ENCODE data around the gene ASIP. TPM values are rescaled to one million over a fixed set of nuclear protein-coding genes. Genes with fewer than 3 reads are reported as not detected.
"Not testable (repeated sequence)": the region's sequence is repeated elsewhere in the genome, so short reads cannot be mapped to it uniquely, and the experiment has no call there.

The ASIP gene, protein sequence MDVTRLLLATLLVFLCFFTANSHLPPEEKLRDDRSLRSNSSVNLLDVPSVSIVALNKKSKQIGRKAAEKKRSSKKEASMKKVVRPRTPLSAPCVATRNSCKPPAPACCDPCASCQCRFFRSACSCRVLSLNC
- not detected in 2 replicates for total RNA-seq

GRCh38 chr20:34240693-34241615, at the start of gene ASIP:
Gene ASIP, plus strand, starts transcription at chr20:34241423. Its CDS starts 18,952 bp downstream, at chr20:34260375.
- intact Hi-C loops (cut with micrococcal nuclease): no loop called here
- H3K4me3 Mint-ChIP-seq: peak within 1 kb of the TSS; percentile 54
- DNase-seq: peak; percentile 70
- peaks cover 8% of the 10 kb centered on the region for H3K36me3 Mint-ChIP-seq (ENCODE audit: low read depth)
- peaks cover 21% of the 10 kb centered on the region for H3K9me3 Mint-ChIP-seq
- peak within 1 kb of the TSS; percentile 18 for H3K27ac Mint-ChIP-seq
- peaks cover 21% of the 10 kb centered on the region for H3K27me3 Mint-ChIP-seq
- peaks cover 19% of the 10 kb centered on the region for H3K4me1 Mint-ChIP-seq

DNA sequence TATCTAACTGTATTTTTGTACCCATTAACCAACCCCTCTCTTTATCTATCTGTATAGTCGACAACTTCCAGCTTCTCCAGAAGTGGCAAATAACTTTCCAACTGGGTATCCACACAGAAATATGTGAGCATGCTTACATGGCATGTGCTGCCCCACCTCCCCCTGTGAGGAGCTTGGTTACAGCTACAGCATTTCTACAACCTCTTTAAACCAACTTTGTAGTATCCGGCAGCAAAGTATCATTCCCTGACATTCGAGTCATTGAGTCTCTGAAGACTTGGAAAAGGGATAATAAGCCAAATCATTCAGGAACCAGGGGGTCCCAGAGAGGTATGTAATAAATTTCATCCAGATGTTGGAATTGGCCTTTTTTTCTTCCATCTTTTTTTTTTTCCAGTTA, 48.2 kb upstream of the ASIP start:
- no peaks in the 10 kb centered on the region for H3K9me3 Mint-ChIP-seq
- intact Hi-C loops (cut with micrococcal nuclease): no loop called here

GRCh38 chr20:34199183-34199582, 42.0 kb upstream of the ASIP start:
- Mint-ChIP-seq H3K9me3 (no peaks in the 10 kb centered on the region), H3K36me3 (ENCODE audit: low read depth) (no peaks in the 10 kb centered on the region), H3K4me3 (no peak overlapping the region), H3K4me1 (peaks cover 9% of the 10 kb centered on the region), H3K27me3 (peaks cover 41% of the 10 kb centered on the region), H3K27ac (no peak overlapping the region)
- intact Hi-C loops (cut with micrococcal nuclease): no loop called here
- DNase-seq: no peak

More for the DNA sequence above, 48.2 kb upstream of the ASIP start:
- Mint-ChIP-seq H3K27me3 (peaks cover 34% of the 10 kb centered on the region), H3K4me1 (peaks cover 9% of the 10 kb centered on the region), H3K27ac (no peak overlapping the region), H3K36me3 (ENCODE audit: low read depth) (no peaks in the 10 kb centered on the region), H3K4me3 (no peak overlapping the region)
- no peak for DNase-seq

GRCh38 chr20:34200023-34200422, 41.2 kb upstream of the ASIP start:
- no peak overlapping the region for H3K27ac Mint-ChIP-seq
- peaks cover 37% of the 10 kb centered on the region for H3K27me3 Mint-ChIP-seq
- no peak overlapping the region for H3K4me3 Mint-ChIP-seq
- no peak for DNase-seq
- intact Hi-C loops (cut with micrococcal nuclease): no loop called here
- peaks cover 2% of the 10 kb centered on the region for H3K4me1 Mint-ChIP-seq
- no peaks in the 10 kb centered on the region for H3K36me3 Mint-ChIP-seq (ENCODE audit: low read depth)
- no peaks in the 10 kb centered on the region for H3K9me3 Mint-ChIP-seq

DNA sequence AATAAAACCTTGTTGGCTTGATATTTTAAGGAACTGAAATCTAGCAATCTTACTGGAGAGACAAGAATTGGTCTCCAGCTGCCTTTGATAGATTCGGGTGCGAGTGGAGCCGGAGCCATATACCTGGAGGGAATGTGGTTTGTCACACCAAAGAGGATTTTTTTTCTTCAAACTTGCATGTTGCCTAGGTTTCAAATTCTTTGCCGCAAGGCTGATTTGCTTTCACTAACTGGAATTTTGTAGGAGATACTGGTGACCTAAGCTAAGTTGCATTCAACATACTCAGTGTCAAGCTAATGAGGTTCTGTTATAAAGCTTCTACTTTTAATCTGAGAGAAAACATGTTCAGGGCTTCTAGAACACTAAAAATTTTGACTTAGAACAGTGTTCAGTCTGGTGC, 39.7 kb upstream of the ASIP start:
- no peak for DNase-seq
- peaks cover 3% of the 10 kb centered on the region for H3K4me1 Mint-ChIP-seq
- no peak overlapping the region for H3K27ac Mint-ChIP-seq
- H3K9me3 Mint-ChIP-seq: no peaks in the 10 kb centered on the region
- H3K4me3 Mint-ChIP-seq: no peak overlapping the region
- H3K27me3 Mint-ChIP-seq: peaks cover 36% of the 10 kb centered on the region
- no peaks in the 10 kb centered on the region for H3K36me3 Mint-ChIP-seq (ENCODE audit: low read depth)
- intact Hi-C loops (cut with micrococcal nuclease): no loop called here

- peak overlapping the region; percentile 77 for H3K4me3 Mint-ChIP-seq
- intact Hi-C loops (cut with micrococcal nuclease): not testable (repeated sequence)
These were observed 35.9 kb upstream of the ASIP start for GRCh38 chr20:34205172-34205880.

GRCh38 chr20:34209111-34209510, 32.1 kb upstream of the ASIP start:
- Mint-ChIP-seq H3K36me3 (ENCODE audit: low read depth) (no peaks in the 10 kb centered on the region), H3K27me3 (peaks cover 9% of the 10 kb centered on the region)
- intact Hi-C loops (cut with micrococcal nuclease): no loop called here

More at GRCh38 chr20:34205172-34205880, 35.9 kb upstream of the ASIP start:
- H3K4me1 Mint-ChIP-seq; H3K27ac Mint-ChIP-seq; H3K36me3 Mint-ChIP-seq (ENCODE audit: low read depth); H3K9me3 Mint-ChIP-seq: not testable (repeated sequence)
- DNase-seq: peak; percentile 67
- peaks cover 23% of the 10 kb centered on the region for H3K27me3 Mint-ChIP-seq

GRCh38 chr20:34210271-34210670, 31.0 kb upstream of the ASIP start:
- intact Hi-C loops (cut with micrococcal nuclease): no loop called here
- Mint-ChIP-seq H3K36me3 (ENCODE audit: low read depth) (no peaks in the 10 kb centered on the region), H3K4me1 (peaks cover under 1% of the 10 kb centered on the region), H3K27ac (no peak overlapping the region), H3K9me3 (peaks cover 4% of the 10 kb centered on the region), H3K27me3 (peaks cover 6% of the 10 kb centered on the region), H3K4me3 (no peak overlapping the region)
- DNase-seq: no peak

More at GRCh38 chr20:34209111-34209510, 32.1 kb upstream of the ASIP start:
- DNase-seq: no peak
- peaks cover 3% of the 10 kb centered on the region for H3K4me1 Mint-ChIP-seq
- H3K9me3 Mint-ChIP-seq: peaks cover 4% of the 10 kb centered on the region
- H3K4me3 Mint-ChIP-seq: no peak overlapping the region
- H3K27ac Mint-ChIP-seq: no peak overlapping the region

DNA sequence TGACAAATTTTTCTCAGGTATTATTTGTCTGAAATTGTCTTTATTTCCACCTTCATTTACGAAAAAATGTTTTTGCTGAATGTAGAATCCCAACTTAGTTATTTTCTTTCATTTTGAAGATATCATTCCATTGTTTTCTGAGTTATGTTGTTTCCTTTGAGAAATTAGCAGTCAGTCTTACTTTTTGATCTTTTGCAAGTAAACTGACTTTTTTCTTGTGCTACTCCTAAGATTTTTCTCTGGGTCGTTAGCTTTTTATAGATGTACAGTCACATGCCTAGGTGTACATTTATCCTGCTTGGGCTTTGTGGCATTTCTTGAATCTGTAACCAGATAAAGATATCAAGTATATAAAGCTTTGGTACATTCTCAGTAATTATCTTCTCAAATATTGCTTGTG, 29.6 kb upstream of the ASIP start:
- intact Hi-C loops (cut with micrococcal nuclease): no loop called here
- Mint-ChIP-seq H3K27me3 (peaks cover 5% of the 10 kb centered on the region), H3K4me3 (no peak overlapping the region), H3K27ac (no peak overlapping the region), H3K36me3 (ENCODE audit: low read depth) (no peaks in the 10 kb centered on the region), H3K9me3 (peaks cover 4% of the 10 kb centered on the region), H3K4me1 (peaks cover 8% of the 10 kb centered on the region)
- no peak for DNase-seq

DNA sequence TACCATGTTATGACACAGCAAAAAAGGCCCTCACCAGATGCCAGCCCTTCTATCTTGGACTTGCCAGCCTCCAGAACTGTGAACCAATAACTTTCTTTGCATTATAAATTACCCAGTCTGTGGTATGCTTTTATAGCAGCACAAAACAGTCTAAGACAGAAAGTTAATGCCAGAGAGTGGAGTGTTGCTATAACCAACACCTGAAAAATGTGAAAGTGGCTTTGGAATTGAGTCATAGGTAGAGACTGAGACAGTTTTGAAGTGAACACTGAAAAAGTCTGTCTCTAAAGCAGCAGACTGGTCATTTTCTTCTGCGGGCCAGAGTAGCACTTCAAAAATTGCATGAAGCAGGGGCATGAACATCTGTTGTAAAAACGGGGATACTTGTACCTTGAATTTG, 28.0 kb upstream of the ASIP start:
- DNase-seq: peak; percentile 33
- intact Hi-C loops (cut with micrococcal nuclease): no loop called here

GRCh38 chr20:34215711-34216381, 25.4 kb upstream of the ASIP start:
- H3K36me3 Mint-ChIP-seq (ENCODE audit: low read depth): no peaks in the 10 kb centered on the region
- H3K4me3 Mint-ChIP-seq: peak overlapping the region; percentile 78
- peak; percentile 80 for DNase-seq
- intact Hi-C loops (cut with micrococcal nuclease): no loop called here
- H3K4me1 Mint-ChIP-seq: peaks cover 9% of the 10 kb centered on the region
- H3K9me3 Mint-ChIP-seq: no peaks in the 10 kb centered on the region
- peaks cover 14% of the 10 kb centered on the region for H3K27me3 Mint-ChIP-seq
- no peak overlapping the region for H3K27ac Mint-ChIP-seq

More for the DNA sequence above, 28.0 kb upstream of the ASIP start:
- H3K27ac Mint-ChIP-seq: no peak overlapping the region
- no peak overlapping the region for H3K4me3 Mint-ChIP-seq
- peaks cover 5% of the 10 kb centered on the region for H3K27me3 Mint-ChIP-seq
- H3K4me1 Mint-ChIP-seq: peaks cover 9% of the 10 kb centered on the region
- H3K9me3 Mint-ChIP-seq: no peaks in the 10 kb centered on the region
- no peaks in the 10 kb centered on the region for H3K36me3 Mint-ChIP-seq (ENCODE audit: low read depth)

DNA sequence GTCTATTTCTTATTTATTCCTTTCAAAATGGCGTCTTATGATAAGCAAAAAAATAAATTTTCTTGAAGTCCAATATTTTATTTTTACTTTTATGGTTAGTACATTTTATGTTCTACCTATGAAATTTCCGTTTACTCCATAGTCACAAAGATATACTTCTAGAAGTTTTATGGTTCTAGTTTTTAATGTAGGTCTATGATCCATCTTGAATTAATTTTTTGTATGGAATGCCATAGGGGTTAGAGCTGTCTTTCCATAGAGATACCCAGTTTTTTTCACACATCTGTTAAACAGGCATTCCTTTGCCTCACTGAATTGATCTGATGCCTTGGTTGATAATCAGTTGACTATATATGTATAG, 24.9 kb upstream of the ASIP start:
- Mint-ChIP-seq H3K9me3 (no peaks in the 10 kb centered on the region), H3K4me1 (peaks cover 10% of the 10 kb centered on the region)

GRCh38 chr20:34220561-34220960, 20.7 kb upstream of the ASIP start:
- peaks cover 14% of the 10 kb centered on the region for H3K27me3 Mint-ChIP-seq

More for the DNA sequence above, 24.9 kb upstream of the ASIP start:
- H3K27me3 Mint-ChIP-seq: peaks cover 14% of the 10 kb centered on the region
- H3K4me3 Mint-ChIP-seq: peak overlapping the region; percentile 78
- no peak overlapping the region for H3K27ac Mint-ChIP-seq
- no peaks in the 10 kb centered on the region for H3K36me3 Mint-ChIP-seq (ENCODE audit: low read depth)
- no peak for DNase-seq
- intact Hi-C loops (cut with micrococcal nuclease): no loop called here

More at GRCh38 chr20:34220561-34220960, 20.7 kb upstream of the ASIP start:
- Mint-ChIP-seq H3K4me3 (no peak overlapping the region), H3K27ac (no peak overlapping the region), H3K9me3 (no peaks in the 10 kb centered on the region), H3K36me3 (ENCODE audit: low read depth) (no peaks in the 10 kb centered on the region), H3K4me1 (peaks cover 13% of the 10 kb centered on the region)
- peak; percentile 31 for DNase-seq
- intact Hi-C loops (cut with micrococcal nuclease): no loop called here

All from activated CD4-positive, alpha-beta T cell treated with anti-CD3 and anti-CD28 coated beads, Interleukin-2, amount 10 ng/mL, durations not matched to agents 24 days and 14 days (primary cell).